H1 (cell line): Measurements from ENCODE around the gene MSI2.

Source experiments
- KDM4A ChIP-seq: IDR thresholded peaks from one replicate; pipeline ENCODE4 v1.7.1; 2012; ENCODE audit warnings: low read depth, mild to moderate bottlenecking, moderate library complexity, low read length, inconsistent platforms; ENCODE audit not compliant: severe bottlenecking
- RNF2 ChIP-seq: fragments of 200-900, 300-1000 bp; sonication (generic); IDR thresholded peaks from 2 replicates; pipeline ENCODE4 v1.7.1; 2016; ENCODE audit warnings: borderline replicate concordance, low read depth, mild to moderate bottlenecking, antibody characterized with exemption, low read length; ENCODE audit not compliant: poor library complexity, severe bottlenecking; ENCODE audit errors: missing control alignments
- SIX5 ChIP-seq: IDR thresholded peaks from 2 replicates; pipeline ENCODE4 v1.6.1; 2011; ENCODE audit warnings: mild to moderate bottlenecking, low read depth, low read length
- ZNF274 ChIP-seq: IDR thresholded peaks from 2 replicates; pipeline ENCODE4 v1.7.0; 2012; ENCODE audit warnings: low read length, borderline replicate concordance; ENCODE audit errors: extremely low read depth

- TF ChIP-seq ZNF274 = no peak
- no peak for TF ChIP-seq RNF2
- no peak for TF ChIP-seq KDM4A
- no peak for TF ChIP-seq SIX5
These were observed 467.9 kb downstream of the MSI2 start for GRCh38 chr17:57724026-57724728.
